Fibroblast of skin of back (primary cell): ENCODE measurements around the gene OSCAR.

Source experiments
- DNase-seq: peaks from one replicate; pipeline ENCODE4 v3.0.0-alpha.2; 2013

The OSCAR gene

GRCh38 chr19:54084410-54084809, 16.2 kb downstream of the OSCAR start:
- no peak for DNase-seq

GRCh38 chr19:54081032-54081431, 19.6 kb downstream of the OSCAR start, which contains the start of gene TARM1:
Gene TARM1, minus strand, starts transcription at chr19:54081365. Its CDS starts 25 bp downstream, at chr19:54081340.
- no peak for DNase-seq

- no peak for DNase-seq
These were observed 23.3 kb downstream of the OSCAR start for GRCh38 chr19:54077334-54077733.

- DNase-seq, result no peak
These were observed 25.8 kb downstream of the OSCAR start for GRCh38 chr19:54074851-54075250.

GRCh38 chr19:54073829-54074228, 26.8 kb downstream of the OSCAR start:
- no peak for DNase-seq

GRCh38 chr19:54069470-54069869, 31.1 kb downstream of the OSCAR start:
- DNase-seq, result no peak

- no peak for DNase-seq
These were observed 37.1 kb downstream of the OSCAR start, which contains the start of gene VSTM1 for GRCh38 chr19:54063350-54064116. Gene VSTM1, minus strand, starts transcription at chr19:54063897. Its CDS starts 120 bp downstream, at chr19:54063777.

- DNase-seq, result no peak
These were observed 38.0 kb downstream of the OSCAR start for GRCh38 chr19:54062643-54063042.

GRCh38 chr19:54047616-54048015, 53.0 kb downstream of the OSCAR start:
- DNase-seq, result no peak

- no peak for DNase-seq
These were observed 54.8 kb downstream of the OSCAR start for GRCh38 chr19:54045771-54046170.
